CD4-positive, alpha-beta T cell treated with Interleukin-10 for 1 hour (primary cell): ENCODE measurements around the gene CPLX1.

Experiments
- DNase-seq: peaks from one replicate; pipeline ENCODE4 v3.0.0-alpha.2; 2020

CPLX1 gene

DNA sequence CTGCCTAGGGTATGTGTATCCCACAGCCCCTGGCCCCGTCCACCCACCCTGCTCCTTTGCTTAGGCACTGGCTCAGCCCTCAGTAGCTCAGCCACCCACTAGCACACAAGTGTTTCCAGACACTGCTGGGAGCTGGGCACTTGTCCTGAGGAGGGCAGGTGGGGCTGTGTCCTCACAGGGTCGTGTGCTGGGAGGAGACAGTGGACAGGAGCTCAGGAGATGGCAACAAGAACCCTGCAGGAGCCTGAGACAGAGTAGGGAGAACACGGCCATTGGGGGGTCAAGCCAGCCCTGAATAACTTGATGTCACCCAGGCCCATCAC is 5.5 kb upstream of the CPLX1 start:
- no peak for DNase-seq

DNA sequence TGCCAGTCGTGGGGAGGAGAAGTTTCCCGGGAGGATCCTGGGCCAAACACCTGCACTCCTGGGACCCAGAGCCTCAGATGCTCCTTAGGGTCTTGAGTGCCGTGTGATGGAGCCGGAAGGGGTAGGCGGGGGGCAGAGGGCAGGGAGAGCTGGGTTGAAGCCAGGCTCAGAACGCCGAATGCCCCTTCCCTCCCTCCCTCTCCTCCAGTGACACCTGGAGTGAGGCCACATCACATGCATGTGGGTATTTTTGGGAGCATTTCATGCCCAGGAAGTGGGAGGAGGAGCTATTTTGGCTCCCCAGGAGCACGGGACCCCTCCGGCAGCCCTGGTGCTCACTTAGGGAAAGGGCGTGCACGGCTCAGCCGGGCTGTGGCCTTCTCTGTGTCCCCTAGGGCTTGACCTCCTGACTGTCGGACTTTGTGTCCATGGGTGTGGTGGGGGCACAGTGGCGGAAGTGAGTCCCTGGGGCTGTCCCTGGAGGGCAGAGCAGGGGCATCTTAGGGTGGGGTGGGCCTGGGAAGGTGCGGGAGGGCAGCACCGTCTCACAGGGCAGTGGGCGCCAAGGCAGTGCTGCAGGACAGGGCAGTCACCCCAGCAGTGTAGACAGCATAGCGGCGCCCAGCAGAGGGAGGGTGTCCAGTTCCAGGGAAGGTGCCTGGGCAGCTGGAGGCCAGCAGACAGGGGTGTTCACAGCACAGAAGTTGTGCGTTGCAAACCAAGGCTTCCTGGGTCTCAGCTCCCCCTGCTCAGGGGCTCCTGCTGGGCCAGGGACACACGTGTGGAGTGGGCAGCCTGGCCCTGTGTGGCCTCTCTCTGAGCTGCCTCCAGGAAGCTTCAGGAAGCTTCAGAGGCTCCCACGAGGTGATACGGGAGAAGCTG is 4.9 kb upstream of the CPLX1 start:
- DNase-seq = no peak

DNA sequence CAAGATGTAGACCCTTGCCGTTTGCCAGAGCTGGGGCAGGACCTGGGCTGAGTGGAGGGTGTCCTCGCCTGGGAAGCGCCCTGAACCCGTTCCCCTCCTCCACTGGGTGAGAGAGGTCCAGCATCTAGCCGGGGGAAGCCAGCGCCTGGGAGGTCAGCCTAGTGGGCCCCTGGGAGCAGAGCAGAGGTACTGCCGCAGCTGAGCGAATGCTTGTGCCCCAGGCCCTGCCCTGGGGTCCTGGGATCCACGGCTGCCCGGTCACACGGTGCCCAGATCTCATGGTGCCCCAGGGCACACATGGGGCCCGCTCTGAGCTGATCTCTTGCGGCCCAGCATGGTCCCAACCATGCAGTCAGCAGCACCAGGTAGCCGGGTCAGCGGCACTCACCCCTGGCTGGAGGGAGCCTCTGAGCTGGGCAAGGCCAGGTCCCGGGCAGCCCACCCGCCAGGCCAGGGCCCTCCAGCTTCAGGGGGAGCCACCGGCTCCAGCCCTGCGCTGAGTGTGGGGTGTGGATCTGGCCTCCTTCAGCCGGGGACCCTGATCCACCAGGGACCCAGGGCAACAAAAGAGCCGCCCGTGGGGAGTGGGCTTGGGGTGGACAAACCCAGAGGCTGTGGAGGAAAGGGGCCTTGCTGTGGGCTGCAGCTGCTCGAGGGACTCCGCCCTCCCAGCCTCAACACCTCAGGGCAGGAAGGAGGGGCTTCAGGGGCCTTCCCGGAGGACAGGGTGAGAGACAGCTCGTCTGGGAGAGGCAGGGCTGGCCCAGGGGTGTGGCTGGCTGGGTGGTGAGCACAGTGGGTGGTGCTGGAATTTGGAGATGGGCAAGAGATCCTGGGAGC is 4.1 kb upstream of the CPLX1 start:
- DNase-seq = no peak

DNA sequence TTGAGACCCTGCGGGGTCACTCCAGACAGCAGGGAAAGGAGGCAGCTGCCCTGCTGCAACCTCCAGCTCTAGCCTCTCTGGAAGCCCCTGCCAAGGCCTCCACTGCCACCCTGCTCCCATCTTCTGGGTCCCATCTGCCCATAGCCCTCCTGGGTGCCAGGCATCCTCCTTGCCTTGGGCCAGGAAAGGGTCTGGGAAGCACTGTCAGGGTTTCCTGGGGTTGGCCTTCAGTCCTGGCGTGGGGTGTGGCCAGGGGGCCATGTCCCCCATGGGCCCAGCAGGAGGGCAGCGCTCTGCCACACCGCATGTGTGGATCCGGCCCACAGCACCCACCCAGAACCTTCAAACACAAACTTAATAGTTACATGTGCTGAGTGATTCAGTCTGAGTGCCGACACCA is 3.4 kb upstream of the CPLX1 start:
- no peak for DNase-seq

DNA sequence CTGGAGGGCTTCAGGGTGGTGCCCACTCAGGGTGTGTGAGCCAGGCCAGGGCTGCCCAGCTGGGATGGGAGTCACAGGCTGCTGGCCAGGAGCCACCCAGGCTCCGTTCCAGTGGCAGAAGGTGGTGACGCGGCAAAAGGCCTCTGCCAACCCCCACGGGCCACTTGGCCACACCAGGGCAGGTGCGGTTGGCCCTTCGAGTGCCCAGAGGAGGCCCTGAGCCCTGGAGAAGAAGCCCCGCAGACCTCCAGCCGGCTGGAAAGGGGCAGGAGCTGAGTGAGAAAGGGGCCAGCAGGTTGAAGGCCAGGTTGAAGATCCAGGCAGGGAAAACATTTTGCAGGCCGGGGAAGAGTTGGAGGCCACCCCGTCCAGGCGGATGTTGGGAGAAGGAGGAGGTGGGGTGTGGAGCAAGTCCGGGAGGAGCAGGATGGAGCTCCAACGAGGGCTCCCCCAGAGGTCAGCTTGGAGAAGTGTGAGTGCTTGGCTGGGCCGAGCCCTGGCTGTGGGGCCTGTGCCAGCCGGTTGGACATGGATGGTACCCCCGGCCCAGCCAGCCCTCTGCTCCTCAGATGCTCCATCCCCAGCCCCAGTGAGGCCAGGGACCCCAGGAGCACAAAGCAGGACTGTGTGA is 2.8 kb upstream of the CPLX1 start:
- DNase-seq = no peak

DNA sequence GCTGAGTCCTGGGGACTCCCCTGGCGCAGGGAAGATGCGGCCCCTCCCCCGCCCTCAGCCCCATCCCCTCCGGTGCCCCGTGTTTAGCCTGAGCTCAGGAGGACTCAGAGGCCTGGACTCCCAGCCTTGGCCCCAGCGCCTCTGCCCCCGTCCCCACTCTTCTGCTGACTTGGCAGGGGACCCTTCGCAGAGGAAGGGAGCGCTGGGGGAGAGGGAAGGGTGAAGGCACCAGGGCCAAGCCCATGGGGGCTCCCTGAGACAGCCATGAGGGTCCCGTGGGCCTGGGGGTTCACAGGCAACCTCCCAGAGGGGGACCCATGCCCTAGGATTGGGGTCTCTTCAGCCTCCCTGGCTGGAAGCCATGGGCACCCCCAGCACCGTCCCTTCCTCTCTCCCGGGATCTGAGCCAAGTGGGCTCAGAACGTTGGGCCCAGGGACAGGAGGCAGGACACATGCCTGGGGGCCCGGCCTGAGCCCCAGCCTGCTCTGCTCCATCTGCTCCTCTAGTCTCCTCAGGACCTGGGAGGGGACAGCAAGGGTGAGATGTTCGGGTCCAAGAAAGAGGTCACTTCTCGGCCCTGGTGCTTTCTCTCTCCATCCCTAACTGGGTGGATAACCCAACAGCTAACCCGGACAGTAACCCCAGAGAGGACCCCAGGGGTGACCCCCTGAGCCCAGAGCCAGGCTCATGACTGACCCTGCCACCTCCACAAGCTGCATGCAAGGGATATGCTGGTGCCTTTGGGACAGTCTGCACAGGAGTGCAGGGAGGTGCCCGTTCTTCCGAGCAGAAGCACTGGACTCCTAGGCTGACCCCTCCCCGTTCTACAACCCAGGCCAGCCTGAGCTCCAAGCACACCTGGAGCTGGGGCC is 1.5 kb upstream of the CPLX1 start:
- no peak for DNase-seq

DNA sequence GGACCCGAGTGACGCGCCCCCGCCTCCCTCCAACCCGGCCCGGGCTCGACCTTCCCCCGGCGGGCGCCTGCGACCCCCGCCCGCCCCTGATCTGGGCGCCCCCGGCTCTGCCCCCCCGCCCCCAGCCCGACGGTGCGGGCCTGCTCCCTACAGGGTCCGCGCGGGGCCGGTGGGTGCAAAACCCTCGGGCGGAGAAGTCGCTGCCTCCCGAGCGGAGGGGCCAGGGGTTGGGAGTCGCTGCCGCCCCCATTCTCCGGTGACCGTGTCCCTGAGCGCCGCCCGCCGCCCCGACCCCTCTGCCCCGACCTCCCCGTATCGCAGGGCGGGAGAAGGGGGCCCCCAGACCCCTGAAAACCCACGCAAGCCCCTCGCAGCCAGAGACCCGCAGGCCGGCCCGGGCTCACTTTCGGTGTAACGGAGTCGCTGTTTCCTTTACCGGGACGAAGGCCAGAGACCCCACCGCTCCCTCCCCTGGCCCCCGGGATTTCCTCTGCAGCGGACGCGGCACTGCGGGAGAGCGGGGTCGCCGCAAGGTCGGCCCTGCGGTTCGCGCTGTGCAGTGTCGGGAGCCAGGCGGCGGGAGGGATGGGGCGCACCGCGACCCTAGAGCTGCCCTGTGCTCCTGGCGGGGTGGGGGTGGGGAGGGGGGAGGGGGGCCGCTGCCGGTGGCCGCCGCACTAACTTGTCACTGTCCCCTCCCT is 729 bp upstream of the CPLX1 start:
- no peak for DNase-seq

DNA sequence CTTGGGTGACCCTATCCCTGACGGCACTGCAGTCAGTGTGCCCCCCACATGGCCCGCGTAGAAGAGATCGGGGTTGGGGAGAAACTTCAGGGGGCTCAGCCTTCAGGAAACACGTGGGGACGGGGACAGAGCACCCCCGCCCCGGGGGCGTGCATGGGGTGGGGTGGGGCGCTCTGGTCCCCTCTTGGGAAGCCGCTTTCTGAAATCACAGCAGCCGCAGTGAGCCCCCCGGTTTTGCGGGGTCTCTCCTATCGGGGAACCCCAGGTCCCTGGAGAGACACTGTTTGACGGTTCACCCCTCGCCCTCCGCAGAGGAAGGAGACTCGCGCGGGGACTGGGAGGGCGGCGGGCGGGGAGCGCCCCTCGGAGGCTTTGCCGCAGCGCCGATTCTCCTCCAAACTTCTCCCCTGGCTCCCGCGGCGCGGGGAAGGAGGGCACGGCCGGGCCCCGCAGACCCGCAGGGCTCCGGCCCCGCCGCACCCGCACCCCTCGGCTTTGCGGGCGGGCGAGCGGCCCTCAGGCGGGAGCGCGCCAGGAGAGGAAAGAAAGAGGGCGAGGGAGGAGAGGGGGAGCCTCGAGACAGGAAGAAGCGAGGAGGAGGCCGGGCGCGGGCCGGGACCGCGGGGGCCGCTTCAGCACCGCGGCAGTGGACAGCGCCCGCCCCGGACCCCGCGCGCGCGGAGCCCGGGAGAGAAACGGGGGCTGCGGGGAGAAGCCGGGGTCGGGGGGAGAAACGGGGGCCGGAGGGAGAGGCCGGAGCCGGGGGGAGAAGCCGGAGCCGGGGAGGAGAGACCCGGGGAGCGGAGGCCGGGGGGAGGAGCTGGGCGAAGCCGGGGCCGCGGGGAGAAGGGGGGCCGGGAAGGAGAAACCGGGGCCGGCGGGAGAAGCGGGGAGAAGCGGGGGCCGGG is 612 bp downstream of the CPLX1 start:
- peak; percentile 28 for DNase-seq

DNA sequence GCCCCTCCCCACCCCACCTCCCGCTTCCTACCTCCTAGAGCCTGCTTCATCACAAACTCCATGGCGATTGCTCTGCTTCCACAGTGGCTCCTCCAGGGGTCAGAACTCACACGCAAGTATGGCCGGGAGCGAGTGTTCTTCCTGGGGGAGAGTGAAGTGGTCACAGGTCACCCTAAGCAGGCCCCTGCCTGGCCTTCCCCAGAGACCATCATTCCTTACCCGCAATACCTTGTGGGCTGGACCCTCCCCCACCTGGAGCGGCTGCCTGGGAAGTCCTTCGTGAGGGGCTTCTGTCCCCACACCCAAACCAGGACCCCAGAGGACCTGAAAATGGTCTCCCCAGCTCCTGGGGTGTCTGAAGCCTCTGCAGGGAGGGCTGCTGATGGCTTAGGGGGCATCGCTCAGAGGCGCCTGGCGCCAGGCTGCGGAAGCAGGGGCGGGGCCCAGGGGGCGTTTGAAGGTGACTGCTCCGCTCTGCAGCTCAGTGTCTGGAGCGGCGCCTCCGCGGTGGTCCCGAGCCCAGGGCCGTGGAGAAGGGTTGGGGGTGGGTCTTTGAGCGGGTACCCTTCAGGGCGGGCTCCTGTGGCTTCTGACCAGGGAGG is 1.4 kb downstream of the CPLX1 start:
- DNase-seq = no peak

DNA sequence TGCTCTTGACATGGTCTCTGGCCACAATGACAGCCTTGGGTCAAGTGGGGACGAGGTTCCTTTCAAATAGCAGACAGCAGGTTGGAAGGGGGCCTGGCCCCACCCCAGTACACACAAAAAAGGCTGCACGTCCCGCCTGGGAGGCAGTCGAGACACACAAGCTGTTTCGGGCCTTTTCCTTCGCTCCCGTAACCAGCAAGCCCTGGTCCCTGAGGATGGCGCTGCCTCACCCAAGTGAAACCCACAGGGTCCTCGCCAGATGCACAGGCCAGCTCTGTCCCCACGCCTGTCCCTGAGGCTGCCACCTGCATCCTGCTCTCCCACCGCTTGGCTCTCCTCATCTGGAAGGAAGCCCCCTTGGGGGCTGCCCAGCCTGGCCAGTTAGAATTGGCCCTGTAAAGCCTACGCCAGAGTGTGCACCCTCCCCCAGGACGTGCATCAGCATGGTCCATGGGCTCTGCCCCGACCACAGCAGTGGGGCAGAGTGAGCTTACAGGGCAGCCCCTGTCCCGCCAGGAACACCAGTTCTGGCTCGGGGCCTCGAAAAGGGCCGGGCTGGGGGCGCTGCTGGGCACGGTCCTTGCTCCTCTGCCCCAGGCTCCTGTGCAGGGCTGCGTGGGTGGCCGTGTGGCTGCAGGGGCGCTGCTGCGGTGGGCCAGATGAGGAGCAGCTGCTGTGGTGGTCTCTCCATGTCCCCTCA is 2.0 kb downstream of the CPLX1 start:
- DNase-seq = no peak

DNA sequence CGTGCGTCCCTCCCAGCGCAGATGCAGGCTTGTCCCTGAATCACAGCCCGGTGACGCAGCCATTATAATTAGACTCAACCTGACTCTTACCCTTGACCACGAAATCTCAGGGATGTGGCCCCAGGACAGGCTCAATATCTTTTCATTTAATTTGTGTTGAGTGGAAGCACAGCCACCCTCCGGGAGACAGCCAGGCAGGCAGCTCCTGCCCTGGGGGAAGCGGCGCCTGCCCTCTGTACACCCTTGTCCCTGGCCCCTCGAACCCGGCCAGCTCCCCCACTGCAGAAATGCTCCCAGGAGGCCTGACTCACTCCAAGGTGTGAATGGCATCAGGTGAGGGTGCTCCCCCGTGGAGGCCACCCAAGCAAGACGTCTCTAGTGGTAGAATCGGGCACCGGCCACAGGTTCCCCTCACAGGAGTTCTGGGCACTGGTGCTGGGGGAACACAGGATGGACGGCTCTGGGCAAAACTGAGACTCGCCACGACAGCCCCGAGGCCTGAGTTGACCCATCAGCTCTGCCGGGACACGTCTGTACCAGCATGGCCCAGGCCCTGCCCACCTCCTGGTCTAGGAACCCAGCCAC is 2.7 kb downstream of the CPLX1 start:
- DNase-seq = no peak

DNA sequence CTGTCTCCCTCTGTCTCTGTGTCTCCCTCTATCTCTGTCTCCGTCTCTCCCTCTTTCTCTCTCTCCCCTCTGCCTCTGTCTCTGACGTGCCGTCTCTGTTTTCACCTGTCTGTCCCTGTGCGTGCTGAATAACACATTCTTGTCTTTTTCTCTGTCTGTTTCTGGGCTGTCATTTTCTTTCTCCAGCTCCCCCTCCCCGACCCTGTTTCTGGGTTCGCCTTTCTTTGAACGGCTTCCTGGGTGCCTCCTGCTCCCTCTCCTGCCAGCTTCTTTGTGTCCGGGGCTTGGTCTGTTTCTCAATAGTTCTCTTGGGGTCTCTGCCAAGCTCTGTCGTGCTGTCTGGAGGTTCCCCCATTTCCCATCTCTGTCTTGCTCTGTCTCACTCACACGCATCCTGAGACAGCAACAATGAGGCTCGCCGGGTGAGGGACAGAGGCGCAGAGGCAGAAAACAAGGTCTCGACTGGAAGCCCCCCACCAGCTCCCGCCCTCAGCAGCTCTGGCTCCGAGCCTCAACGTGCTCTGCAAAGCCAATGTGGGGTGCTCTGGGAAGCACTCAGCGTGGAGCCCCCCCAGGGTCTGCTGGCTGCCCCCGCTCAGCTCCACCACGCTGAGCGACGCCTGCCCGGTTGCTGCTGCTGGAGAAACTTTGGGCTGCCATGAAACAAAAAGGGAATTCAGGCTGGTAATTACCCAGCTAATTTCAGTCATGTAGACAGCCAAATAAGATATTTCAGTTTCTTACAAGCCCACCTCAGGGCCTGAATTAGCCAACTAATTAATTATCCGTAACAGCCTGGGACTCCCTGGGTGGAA is 3.4 kb downstream of the CPLX1 start:
- DNase-seq = no peak

DNA sequence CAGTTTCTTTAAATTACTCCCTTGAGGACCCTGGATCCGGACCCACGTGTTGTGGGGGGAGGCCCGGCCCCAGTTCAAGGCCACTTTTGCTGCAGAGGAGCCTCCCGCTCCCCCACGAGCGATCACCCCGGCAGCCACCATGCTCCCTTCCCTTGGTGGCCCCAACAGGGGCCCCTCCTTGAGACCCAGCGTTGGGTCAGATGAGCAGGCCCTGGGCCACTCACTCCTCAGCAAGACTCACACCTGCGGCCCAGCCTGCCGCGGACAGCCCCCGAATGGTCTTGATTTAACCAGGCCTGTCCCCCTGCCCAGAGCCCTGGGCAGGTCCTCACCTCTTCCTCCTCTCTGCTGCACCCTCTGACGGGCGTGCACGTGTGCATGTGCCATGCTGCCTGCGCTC is 4.3 kb downstream of the CPLX1 start:
- DNase-seq = no peak

DNA sequence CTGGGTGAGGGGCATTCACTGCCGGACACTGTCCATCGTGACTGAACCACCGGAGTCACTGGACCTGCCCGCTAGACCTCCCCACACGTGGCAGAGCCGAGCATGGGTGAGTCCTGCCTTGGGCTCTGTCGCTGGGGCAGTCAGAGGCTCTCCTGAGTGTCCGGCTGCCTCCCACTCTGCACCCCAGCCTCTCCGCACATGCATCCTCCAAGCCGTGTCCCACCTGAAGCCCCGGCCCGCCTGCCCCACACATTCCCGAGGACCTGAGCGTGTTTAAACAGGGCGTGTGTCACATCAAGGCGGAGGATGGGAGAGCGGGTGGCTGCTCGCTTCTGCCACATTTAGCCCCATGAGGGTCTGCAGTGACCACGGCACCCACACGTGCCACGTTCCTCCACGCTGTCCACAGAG is 4.7 kb downstream of the CPLX1 start:
- no peak for DNase-seq

DNA sequence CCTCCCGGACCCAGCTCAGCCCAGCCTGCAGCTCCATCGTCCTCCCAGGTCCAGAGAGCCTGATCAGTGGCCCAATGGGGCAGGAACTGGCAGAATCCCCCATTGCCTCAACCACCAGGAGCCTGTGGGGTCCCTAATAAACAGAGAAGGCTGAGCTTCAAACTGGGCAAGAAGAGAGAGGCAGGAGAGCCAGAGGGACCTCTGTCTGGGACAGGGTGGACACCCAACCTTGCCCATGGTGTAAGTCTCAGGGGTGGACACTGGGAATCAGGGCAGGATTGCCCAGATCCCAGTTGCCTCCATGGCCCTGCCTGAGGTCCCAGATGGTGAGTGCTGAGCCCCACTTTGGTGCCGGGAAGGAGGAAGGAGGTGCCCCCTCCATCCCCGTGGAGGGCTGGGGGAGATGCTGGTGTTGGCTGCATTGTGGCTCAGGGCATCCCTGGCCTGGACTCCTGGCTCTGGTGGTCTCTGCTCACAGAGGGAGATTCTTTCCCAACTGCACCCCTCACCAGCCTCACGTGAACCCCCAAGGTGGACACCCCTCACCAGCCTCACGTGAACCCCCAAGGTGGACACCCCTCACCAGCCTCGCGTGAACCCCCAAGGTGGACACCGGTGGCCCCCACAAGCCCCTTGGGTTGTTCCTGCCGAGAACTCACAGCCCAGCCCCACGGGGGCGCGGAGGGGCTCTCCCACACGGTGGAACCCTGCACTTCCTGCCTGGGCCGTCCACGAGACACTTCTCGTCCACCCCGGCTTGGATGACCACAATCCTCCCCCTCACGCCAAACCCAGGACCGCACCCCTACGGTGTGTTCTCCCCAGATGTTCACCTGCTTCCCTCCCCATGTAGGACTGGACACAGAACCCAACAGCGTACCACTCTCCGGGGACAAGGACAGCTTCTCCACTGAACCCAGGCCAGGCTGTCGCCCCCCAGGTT is 5.4 kb downstream of the CPLX1 start:
- no peak for DNase-seq

DNA sequence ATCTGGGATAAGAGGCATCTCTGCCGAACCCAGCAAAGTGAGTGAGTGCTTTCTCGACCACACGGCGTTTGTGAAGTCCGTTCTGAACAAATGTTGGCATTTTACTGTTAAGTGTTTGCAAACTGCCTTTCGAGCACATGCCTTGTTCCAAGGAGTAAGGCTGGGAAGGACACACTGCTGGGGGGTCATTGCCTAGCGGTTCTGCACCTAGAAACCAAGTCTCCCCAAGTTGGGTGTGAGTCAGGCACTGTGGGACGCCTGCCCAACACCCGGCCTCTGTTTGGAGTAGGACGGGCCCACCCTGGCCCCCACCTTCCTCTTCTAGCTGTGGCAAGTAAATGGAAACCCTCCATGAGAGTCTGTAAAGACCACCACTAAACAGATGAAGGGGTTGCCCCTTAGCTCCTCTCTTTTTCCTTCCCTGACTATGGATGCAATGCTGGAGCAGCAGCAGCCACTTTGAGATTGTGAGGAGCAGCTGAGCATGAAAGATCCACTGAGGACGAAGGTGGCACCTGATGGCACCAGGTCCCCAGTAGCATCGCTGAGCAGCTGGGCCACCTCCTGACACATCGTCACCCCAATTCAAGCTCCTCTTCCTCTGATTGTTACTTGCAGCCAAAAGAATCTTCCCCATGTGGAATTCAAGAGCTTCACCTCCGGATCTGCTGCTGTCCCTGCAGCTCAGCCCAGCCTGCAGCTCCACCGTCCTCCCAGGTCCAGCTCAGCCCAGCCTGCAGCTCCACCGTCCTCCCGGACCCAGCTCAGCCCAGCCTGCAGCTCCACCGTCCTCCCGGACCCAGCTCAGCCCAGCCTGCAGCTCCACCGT is 6.3 kb downstream of the CPLX1 start:
- DNase-seq = no peak
